Erythroblast (primary cell): ENCODE measurements around the gene ITGA11.

Experiments used
- GATA1 ChIP-seq: IDR thresholded peaks from 2 replicates; pipeline ENCODE4 v1.6.1; 2011; ENCODE audit warnings: low read depth, mild to moderate bottlenecking, control low read depth, low read length, moderate library complexity
- POLR2A ChIP-seq: IDR thresholded peaks from 2 replicates; pipeline ENCODE4 v1.6.1; 2011; ENCODE audit warnings: mild to moderate bottlenecking, low read length

DNA sequence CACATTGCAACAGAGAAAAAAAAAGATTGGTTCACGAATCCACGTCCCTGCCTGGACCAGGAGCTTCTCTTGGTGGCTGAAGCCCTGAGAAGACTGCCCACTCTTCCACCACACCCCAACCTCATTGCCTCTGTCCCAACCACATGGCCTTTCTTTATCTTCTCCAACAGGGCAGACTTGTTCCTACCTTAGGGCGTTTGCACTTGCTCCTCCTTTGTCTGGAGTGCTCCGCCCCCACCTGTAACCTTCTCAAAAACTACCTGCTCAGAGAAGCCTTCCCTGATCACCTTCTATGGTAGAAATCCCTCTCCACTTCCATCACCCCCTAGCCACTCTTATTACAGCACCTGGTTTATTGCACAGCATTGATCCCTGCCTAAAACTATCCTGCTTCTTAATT lies 64.7 kb downstream of the ITGA11 start:
- no peak for TF ChIP-seq POLR2A
- TF ChIP-seq GATA1, result no peak
